IPS DF 6.9 (cell line): ENCODE measurements around the gene UBE2M.

Experiments used
- DNase-seq: peaks from one replicate; pipeline ENCODE4 v3.0.0-alpha.2; 2013; ENCODE audit warnings: low read depth, low spot score
- H3K27ac ChIP-seq: one replicate; pipeline ENCODE4 v1.5.1; 2013; ENCODE audit warnings: low read length, control low read depth
- H3K27me3 ChIP-seq: 2 replicates; pipeline ENCODE4 v1.6.1; 2013; ENCODE audit warnings: mild to moderate bottlenecking, low read length; ENCODE audit not compliant: control insufficient read depth, insufficient read depth
- H3K36me3 ChIP-seq: 2 replicates; pipeline ENCODE4 v1.6.1; 2013; ENCODE audit warnings: low read length; ENCODE audit not compliant: control insufficient read depth, insufficient read depth
- H3K4me1 ChIP-seq: 2 replicates; pipeline ENCODE4 v1.6.1; 2013; ENCODE audit warnings: low read length; ENCODE audit not compliant: control insufficient read depth, insufficient read depth
- H3K4me3 ChIP-seq: 2 replicates; pipeline ENCODE4 v1.5.1; 2013; ENCODE audit warnings: mild to moderate bottlenecking, low read length
- H3K9me3 ChIP-seq: 2 replicates; pipeline ENCODE4 v1.6.1; 2013; ENCODE audit warnings: low read length, inconsistent platforms; ENCODE audit not compliant: control insufficient read depth, insufficient read depth
- WGBS: extraction: QIAGEN DNeasy Blood & Tissue Kit; methylation state at CpG from one replicate; pipeline ENCODE4 v1.1.7; 2013; ENCODE audit warnings: mixed read lengths, missing lambda C conversion rate; ENCODE audit not compliant: insufficient read length, insufficient coverage; 5-methylcytosine and 5-hydroxymethylcytosine counted together

The UBE2M gene

DNA sequence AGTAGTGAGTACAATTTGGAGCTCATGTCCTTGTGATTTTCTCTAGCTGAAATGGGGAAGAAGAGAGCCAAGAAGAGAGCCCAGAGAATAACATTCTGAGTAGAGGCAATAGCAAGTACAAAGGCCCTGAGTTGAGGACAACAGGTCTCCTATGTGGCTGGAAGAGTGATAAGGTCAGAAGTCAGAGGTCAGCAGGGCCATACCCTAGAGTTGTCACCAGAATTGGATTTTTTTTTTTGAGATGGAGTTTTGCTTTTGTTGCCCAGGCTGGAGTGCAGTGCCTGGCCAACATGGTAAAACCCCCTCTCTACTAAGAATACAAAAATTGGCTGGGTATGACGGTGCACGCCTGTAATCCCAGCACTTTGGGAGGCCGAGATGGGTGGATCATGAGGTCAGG lies 22.6 kb downstream of the UBE2M start:
- H3K9me3 ChIP-seq, result no peaks in the 10 kb centered on the region
- WGBS, result no CpG with 5 or more reads among the region's 3 CpGs
- no peak for DNase-seq
- no peaks in the 10 kb centered on the region for H3K27me3 ChIP-seq
- no peaks in the 10 kb centered on the region for H3K36me3 ChIP-seq
- no peaks in the 10 kb centered on the region for H3K4me1 ChIP-seq
- no peak overlapping the region for H3K4me3 ChIP-seq
- no peak overlapping the region for H3K27ac ChIP-seq

DNA sequence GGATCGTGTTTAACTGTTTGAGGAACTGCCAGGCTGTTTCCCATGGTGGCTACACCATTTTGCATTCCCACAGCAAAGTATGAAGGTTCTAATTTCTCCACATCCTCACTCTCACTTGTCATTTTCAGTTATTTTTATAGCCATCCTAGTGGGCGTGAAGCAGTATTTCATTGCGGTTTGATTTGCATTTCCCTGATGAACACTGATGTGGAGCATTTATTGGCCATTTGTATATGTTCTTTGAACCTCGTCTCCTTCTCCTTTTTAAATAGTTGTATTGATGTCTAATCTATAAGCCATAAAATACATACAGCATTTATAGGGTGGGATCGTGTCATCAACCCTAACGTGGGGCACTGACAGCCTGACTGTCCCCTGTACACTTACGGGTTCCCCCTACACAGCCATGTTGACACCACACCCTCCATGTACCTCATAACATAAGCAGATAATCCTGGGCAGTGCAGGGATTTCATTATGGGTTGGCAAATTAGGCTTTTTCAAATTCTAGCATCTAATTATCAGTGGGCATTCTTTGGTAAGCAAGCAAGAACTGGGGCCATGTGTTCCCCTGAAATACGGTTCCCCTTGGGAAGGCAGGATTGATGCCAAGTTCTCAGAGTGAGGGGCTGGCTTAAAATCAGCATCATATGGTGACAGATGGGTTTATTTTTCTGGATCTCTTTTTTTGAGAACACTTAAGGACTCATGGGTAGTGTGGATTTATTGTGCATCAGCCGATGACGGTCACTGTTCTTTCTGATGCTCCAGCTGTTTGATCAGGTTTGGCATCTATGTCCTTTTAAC lies 27.2 kb downstream of the UBE2M start:
- DNase-seq, result no peak
- no peak overlapping the region for H3K27ac ChIP-seq
- no CpG with 5 or more reads among the region's 10 CpGs for WGBS

GRCh38 chr19:58529405-58529804 lies 29.0 kb downstream of the UBE2M start:
- H3K4me1 ChIP-seq, result no peaks in the 10 kb centered on the region
- no peaks in the 10 kb centered on the region for H3K36me3 ChIP-seq
- no CpG with 5 or more reads among the region's 3 CpGs for WGBS
- no peak overlapping the region for H3K27ac ChIP-seq
- no peaks in the 10 kb centered on the region for H3K27me3 ChIP-seq
- H3K9me3 ChIP-seq, result no peaks in the 10 kb centered on the region
- no peak overlapping the region for H3K4me3 ChIP-seq
- DNase-seq, result no peak

More for the DNA sequence above, 27.2 kb downstream of the UBE2M start:
- Histone ChIP-seq H3K27me3 (no peaks in the 10 kb centered on the region), H3K4me3 (no peak overlapping the region), H3K36me3 (no peaks in the 10 kb centered on the region), H3K9me3 (no peaks in the 10 kb centered on the region), H3K4me1 (no peaks in the 10 kb centered on the region)

DNA sequence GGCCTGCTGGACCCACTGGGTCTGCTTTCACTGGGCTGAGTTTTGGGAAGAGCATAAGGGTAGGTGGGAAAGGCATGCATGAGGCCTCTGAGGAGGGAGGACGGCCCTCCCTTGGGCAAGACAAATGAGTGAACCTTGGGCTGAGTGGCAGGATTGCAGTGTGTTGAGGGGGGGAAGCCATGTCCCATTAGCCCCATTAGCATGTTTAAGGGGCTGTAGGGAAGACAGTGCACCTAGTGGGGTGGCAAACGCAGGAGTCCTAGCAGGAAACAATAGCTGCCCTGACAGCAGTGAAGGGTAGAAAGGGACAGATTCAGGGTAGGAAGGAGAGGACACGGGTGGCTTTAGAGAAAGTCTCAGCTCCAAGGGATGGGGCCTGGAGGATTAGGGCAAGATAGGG lies 35.7 kb downstream of the UBE2M start:
- WGBS, result no CpG with 5 or more reads among the region's 3 CpGs
- no peak for DNase-seq

DNA sequence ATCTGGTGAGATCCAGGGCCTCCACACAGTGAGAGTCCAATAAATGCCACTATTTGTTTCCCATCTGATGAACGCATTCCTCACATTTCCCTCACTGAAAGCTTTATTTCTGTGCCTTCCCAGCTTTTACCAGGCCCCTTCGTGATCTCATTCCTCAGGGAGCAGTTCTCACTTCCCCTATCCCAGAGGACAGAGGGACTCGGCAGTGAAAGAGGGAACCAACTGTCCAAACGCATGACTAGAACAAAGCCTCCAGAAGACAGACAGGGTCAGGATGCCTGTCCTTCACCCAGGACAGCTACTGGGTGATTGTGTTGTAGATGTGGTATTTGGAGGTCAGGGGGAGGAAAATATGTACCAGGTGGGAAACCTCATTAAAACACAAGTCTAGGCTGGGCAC lies 36.8 kb downstream of the UBE2M start:
- no peak for DNase-seq
- H3K4me1 ChIP-seq, result peaks cover 4% of the 10 kb centered on the region; the same call in 1 of the 2 replicates
- H3K27ac ChIP-seq, result no peak overlapping the region
- no CpG with 5 or more reads among the region's 4 CpGs for WGBS
- H3K9me3 ChIP-seq, result no peaks in the 10 kb centered on the region
- H3K27me3 ChIP-seq, result no peaks in the 10 kb centered on the region
- H3K36me3 ChIP-seq, result peaks cover 5% of the 10 kb centered on the region; the same call in 1 of the 2 replicates
- no peak overlapping the region for H3K4me3 ChIP-seq

More for the DNA sequence above, 35.7 kb downstream of the UBE2M start:
- H3K9me3 ChIP-seq, result no peaks in the 10 kb centered on the region
- H3K4me3 ChIP-seq, result no peak overlapping the region
- no peaks in the 10 kb centered on the region for H3K36me3 ChIP-seq
- no peak overlapping the region for H3K27ac ChIP-seq
- no peaks in the 10 kb centered on the region for H3K27me3 ChIP-seq
- peaks cover 4% of the 10 kb centered on the region; the same call in 1 of the 2 replicates for H3K4me1 ChIP-seq

GRCh38 chr19:58520257-58520599 lies 38.2 kb downstream of the UBE2M start:
- Histone ChIP-seq H3K27ac (no peak overlapping the region), H3K4me3 (peak overlapping the region; percentile 47; the same call in 1 of the 2 replicates), H3K36me3 (peaks cover 5% of the 10 kb centered on the region; the same call in 1 of the 2 replicates), H3K9me3 (no peaks in the 10 kb centered on the region), H3K4me1 (peaks cover 6% of the 10 kb centered on the region; the same call in 1 of the 2 replicates), H3K27me3 (no peaks in the 10 kb centered on the region)
- WGBS, result no CpG with 5 or more reads among the region's 7 CpGs
- no peak for DNase-seq

DNA sequence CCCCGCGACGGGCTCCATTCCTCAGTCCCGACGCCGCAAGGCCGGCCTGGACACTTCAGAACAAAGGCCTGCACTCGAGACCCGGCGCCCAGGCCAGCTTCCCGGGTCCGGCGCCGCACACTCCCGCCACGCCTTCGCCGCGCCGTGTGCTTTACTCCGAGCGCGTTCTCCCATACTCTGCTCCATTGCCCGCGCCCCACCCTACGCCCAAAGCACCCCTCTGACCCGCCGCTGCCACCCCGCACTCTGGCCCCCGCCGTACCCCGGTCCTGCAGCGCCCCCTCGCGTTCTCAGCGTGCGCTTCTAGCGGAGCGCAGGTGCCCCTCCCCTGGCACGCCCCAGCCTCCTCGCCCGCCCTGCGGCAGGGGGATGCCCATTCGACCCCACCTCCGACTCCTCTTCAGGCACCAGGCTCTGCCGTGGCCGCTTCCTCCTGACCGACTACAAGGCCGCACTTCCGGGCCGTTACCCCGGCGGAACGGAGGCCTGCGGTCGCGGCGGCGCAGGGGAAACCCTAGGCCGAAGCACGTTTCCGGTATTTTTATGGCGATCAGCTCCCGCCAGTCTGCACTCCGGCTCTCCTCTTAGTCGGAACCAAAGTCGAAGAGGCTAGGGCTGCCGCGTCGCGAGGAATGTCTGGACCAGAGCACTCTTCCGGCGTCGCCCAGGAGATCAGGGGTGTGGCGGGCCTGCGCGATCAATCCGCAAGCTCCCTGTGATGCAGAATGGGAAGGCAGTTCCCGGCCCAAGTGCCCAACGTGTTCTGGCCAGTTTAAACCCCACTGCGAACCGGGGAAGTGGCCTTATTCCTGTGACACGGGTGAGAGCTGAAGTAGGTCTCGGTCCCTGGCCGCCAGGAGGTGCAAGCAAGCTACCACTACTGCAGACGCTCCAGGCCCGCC lies 38.8 kb downstream of the UBE2M start, which contains the start of gene ZBTB45:
Gene ZBTB45 (minus strand): TSS at position 456 of the 902 bp plus-strand sequence. CDS start 2,137 bp downstream, outside the sequence.
- no CpG with 5 or more reads among the region's 87 CpGs for WGBS
- no peak within 1 kb of the TSS for H3K27ac ChIP-seq
- peaks cover 7% of the 10 kb centered on the region for H3K4me1 ChIP-seq
- peak within 1 kb of the TSS; percentile 47; the same call in 1 of the 2 replicates for H3K4me3 ChIP-seq
- peak; percentile 81 for DNase-seq
- peaks cover 5% of the 10 kb centered on the region; the same call in 1 of the 2 replicates for H3K36me3 ChIP-seq
- H3K9me3 ChIP-seq, result no peaks in the 10 kb centered on the region
- no peaks in the 10 kb centered on the region for H3K27me3 ChIP-seq

DNA sequence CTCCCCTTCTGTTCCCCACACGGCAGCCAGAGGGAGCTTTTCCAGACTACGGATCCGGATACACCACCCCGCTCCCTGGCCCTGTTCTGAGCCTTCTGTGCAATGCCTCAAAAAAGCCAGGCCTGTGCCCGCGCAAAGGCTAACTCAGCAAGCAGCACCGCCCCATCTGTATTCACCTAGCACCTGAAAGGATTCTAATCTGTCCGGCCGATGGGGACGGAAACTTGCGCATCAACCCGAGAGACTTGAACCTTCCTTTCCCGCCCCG lies 39.4 kb downstream of the UBE2M start:
- H3K9me3 ChIP-seq, result no peaks in the 10 kb centered on the region
- H3K27ac ChIP-seq, result no peak overlapping the region
- H3K36me3 ChIP-seq, result peaks cover 5% of the 10 kb centered on the region; the same call in 1 of the 2 replicates
- no peak for DNase-seq
- peaks cover 9% of the 10 kb centered on the region for H3K4me1 ChIP-seq
- H3K27me3 ChIP-seq, result no peaks in the 10 kb centered on the region
- H3K4me3 ChIP-seq, result peak overlapping the region; percentile 47; the same call in 1 of the 2 replicates
- WGBS, result no CpG with 5 or more reads among the region's 14 CpGs

DNA sequence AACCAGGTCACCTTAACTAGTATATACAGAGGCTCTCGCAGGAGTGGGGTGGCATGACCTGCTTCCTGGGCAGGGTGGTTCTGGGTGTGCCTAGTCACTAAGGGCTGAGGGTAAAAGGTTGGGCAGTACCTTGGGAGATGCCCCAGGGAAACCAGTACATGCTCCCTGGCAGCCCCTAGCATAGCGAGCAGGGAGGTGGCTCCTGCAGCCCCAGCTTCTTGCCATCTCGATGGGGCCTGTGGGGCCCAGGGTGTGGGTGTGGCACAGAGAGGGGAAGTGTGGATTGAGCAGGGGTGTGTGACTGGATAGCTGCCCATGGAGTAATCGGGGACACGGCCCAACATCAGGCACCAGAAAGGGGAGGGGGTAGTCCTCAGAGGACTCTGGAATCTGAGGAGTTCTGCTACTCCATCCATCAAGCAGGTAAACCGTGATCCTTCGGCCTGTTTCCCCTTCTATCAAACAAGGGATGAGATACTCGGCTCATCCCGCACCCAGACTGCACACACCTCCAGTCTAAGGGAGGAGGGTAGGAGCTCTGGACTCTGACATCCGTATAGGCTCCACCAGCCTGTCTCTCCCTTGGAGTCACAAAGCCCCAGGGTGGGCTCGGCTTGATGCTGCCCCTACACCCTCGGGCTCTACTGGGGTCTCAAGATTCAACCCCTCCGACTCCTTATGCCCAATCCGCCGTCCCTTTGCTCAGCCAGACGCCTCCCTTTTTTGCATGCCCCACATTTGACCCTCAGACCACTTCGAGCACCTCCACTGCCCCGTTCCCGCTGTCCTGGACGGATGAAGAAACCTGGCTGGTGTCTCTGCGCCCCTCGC lies 39.9 kb downstream of the UBE2M start:
- no peak overlapping the region for H3K27ac ChIP-seq
- peak overlapping the region; percentile 47; the same call in 1 of the 2 replicates for H3K4me3 ChIP-seq
- no CpG with 5 or more reads among the region's 22 CpGs for WGBS
- peaks cover 5% of the 10 kb centered on the region; the same call in 1 of the 2 replicates for H3K36me3 ChIP-seq
- no peaks in the 10 kb centered on the region for H3K27me3 ChIP-seq
- H3K4me1 ChIP-seq, result peaks cover 9% of the 10 kb centered on the region
- H3K9me3 ChIP-seq, result no peaks in the 10 kb centered on the region
- DNase-seq, result no peak
